Middle frontal gyrus (tissue), 1 donor: Measurements from ENCODE around the gene PEAK1.
"Not testable (repeated sequence)": the region's sequence is repeated elsewhere in the genome, so short reads cannot be mapped to it uniquely, and the experiment has no call there.

Experiments used
- DNase-seq: peaks from one replicate; pipeline ENCODE4 v3.0.0-alpha.2; 2015; ENCODE audit warnings: low spot score; ENCODE audit errors: extremely low spot score

Gene PEAK1

DNA sequence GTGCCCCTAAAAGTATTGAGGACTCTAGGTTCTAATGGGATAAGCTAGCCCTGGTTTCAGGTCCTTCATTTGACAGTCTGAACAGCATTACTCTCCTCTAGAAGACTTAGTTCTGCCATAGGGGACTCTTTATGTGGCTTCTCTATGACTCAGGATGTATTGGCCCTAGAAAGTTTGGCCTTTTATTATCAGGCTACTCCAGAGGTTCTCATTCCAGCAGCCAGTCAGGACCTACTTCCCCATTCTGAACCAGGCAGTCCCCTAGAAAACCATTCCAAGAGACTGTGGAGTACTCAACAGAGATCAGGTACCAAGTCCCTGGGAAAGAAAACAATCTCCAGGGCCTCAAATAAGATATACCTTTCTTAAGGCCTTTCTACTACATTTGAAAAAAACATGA is 191.1 kb downstream of the PEAK1 start:
- no peak for DNase-seq

DNA sequence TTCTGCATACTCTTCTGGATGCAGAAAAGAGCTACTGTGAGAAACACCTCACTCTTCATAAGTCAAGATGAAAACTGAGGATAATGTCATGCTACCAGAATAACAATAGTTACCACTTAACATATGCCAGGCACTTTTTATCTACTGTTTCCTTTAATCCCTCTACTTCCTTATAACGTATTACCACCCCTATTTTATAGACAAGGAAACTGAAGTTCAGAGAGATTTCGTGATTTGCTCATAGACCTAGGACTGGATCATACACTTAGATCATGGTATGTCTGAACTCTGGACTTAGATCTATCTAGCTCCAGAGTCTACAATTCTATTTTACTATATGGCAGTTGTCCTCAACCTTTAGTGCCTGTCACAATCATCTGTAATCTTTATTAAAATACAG is 193.3 kb downstream of the PEAK1 start:
- DNase-seq: no peak

DNA sequence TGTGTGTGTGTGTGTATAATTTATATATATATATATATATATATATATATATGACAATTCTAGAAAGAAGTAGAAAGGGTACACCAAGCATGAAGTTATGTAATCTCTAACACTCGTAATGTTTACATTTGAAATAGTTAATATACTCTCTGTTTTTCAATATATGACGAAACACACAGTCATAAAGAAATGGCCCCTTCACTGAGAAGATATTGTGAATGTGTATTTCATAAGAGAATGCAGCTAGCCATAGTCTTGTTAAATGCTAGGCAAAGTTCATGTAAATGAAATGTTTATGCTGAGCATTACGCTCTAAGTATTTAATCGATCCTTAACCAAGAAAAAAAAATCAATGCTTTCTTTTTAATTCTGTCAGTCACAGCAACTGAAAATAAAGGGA is 194.3 kb downstream of the PEAK1 start:
- no peak for DNase-seq

DNA sequence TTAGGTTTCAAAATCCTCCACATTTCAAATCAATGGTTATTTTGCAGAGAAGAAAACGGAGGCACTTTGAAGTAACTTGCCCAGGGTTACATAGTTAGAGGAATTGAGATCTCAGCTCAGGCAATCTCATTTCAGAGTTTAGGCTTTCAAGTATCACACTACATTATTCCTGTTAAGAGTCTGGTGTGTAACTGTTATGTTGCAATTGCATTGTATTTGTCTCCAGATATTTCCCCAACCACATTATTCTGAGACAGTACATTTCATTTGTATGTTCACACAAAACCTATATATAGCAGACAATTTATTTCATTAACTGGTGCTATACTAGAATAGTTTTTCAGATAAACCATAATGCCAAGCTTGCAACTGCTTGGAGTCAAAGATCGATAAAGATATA is 194.8 kb downstream of the PEAK1 start:
- no peak for DNase-seq

DNA sequence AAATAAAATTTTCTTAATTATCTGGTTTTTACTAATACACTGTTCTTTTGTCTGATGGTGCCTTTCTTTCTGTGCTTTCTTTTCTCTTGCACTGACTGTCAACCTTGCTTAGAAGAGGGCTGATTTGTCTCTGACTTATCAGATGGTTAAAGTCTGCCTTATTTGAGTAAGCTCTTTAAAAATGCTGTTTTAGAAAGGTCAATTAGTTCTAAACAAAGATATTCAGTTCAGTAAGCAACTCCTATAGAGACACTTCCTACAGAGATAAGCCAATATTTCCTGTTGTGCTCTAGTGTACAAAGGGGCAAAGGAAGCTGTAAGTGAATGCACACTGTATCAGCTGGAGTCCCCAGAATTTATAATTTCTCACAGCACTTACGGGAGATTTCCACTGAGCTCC is 195.6 kb downstream of the PEAK1 start:
- no peak for DNase-seq

DNA sequence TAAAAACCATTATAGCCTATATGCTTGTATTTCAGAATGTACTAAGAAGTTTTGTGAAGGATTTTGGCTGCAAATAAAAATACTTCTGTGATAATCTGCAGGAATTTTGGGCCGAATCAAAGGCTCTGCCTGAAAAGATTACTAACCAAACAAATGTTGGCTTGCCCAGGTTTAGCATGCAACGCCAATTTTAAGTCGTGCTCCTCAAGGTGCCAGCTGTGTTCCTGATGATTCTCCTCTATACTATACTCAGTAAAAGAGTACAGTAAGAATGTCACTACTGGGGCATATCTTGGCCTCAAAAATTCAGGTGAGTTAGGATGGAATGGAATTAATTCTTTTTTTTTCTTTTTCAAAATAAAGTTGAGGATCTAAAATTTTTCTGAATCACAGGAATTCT is 198.2 kb downstream of the PEAK1 start:
- DNase-seq: no peak

DNA sequence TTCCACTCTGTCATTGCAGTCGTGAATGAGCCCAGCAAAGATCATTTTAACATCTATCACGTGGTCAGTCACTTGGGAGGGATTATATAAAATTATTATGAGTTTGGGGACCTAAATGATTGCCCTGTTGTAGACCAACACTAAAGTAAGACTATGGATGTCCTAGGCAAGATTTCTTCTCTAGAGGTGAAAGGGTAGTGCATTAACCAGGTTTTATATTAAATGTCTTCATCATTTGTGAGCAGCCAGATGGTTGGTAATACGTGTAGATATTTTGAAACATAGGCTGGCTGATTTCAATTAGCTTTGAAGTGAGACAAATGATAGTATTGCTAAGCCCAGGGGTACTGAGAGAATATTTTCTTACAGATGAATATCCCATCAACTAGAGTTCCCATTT is 198.7 kb downstream of the PEAK1 start:
- DNase-seq: no peak

DNA sequence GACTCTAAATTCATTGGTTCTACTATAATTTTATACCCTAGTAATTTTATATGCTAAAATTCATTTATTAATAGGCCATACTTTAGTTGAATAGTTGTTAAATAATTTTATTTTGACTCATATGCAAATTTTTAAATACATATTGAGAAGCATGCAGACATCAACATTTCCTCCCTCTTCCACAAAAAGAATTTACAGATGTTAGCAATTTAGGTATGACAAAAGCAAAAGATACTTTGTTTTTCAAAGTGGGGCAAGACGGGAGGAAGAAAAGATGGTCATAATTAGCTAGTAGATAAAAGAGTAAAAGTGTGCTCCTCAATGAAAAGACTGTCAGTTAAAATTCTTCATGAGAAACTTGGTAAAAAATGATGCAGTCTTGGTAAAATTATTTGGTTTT is 200.1 kb downstream of the PEAK1 start:
- no peak for DNase-seq

DNA sequence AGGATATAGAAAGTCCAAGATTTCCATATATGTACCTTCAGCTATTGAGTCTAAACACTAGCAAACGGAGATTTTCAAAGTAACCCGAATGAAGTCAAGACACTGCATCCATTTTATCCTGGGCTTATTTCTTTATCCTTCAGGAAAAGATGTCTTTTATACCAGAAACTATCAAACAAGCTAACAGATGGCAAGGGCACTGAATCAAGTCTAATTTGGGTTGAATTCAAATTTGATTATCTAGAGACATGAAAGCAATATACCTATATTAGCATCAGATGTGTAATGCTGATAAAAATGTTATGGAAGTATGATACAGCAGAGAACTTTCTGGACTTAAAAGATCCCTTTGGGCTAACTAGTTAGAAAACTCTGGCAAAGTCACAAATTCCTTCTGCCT is 210.7 kb downstream of the PEAK1 start:
- no peak for DNase-seq

DNA sequence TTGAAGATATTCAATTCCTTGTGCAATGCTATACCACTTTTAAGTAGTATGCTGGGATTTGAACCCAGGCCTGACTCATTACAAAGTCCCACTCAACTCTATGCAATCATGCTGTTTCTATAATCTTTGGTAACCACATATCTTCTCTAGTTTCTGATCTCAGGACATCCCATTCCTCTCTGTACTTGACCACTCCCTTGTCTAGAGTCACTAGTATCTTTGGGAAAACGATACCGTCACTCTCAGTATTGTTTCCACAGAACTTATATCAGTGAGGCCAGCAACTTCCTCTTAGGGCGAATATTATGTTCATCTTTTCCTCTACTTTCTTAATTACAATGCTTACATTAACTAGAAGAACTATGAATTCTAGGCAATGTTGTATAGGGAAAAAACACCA is 211.7 kb downstream of the PEAK1 start:
- DNase-seq: no peak

DNA sequence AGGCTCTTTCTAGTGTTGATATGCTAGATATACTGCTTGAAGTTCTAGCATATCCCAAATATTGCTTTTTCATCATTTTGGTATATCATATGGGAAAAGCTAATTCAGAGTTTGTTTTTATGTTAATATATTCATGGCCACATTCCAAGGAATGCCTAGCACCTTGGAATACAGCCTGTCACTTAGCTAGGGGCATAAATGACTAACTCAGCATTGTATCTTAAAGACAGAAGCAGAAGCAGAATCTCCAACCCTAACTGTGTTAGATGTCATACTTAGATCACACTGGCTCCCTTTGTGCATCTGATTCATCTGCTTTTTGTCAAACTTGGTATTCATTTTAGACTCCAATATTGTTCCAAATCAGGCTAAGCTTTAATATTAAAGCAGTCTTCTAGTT is 218.2 kb downstream of the PEAK1 start:
- DNase-seq: no peak

DNA sequence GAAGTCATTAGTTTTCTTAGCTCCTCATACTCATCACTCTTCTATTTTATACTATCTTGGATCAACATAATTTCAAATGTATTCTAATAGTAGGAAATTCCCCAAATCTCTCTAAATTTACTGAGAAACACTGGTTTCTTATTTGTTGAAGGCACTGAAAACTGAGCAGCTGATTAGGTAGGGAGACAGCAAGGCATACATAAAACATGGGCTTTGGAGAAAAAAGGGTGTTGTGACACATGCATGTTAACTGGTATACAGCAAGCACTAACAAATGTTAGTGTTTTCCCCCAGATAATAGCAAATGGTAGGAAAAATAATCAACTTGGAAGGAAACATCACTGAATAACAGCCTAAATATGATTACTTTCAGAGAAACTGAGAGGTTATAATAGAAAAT is 223.5 kb downstream of the PEAK1 start:
- DNase-seq: no peak

DNA sequence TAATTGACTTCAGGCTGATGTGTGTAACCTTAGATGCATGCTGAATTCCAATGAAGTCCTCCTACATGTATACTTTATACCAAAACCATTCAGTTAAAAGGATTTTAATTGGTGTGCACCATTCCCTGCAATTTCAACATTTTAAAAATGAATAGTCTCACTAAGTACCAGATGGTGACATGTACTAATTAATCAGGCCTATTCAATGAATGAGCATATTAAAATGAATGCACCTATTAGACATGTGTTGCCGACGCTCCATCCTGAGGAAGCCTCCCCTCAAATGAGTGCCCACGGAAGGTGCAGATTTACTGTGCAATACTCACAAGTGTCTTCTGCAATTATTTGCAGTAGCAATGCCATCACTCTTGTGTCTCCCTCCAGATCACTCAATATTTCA is 224.3 kb downstream of the PEAK1 start:
- DNase-seq: no peak

DNA sequence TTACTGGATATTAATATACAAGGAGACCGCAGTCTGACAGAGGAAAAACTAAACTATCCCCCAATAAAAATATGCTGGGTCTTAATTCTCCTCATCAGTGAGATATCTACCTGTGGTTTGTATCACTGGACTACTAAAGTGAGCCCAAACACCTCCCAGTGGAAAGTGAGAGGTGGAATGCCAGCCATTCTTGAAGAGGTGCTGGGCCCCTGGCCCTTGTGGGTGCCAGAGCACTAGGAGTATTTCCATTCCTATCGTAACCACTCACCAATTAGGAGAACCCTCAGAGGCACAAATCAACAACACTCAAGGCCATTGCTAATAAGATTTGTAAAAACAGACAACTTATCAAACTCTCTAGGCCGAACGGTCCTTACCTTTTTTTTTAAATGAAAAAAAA is 227.5 kb downstream of the PEAK1 start:
- no peak for DNase-seq

DNA sequence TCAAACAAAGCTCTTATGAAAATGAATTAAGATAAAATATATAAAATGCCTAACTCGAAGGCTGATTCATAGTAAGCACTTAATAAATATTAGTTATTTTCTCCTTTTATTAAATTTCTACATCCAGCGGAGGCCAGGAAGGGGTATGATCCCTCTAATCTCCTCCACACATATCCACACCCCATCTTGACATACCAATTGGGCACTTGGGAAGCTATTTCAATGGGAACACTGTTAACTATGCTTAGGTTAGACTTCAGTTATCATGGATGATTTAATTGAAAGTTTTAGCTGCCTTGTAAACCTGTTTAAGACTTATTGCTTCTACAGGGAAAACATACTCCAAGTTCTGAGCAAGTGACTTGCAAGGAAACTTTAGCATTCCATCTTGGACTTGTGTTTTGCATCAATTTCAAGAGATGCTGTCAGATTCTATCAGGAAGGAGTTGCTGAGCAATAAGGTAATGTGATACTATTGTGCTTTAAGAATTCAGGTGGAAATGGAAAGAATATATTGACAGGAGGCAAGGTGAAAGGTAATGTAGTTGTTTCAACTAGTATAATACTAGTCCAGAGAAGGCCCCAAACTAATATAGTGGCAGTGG is 228.6 kb downstream of the PEAK1 start:
- DNase-seq: no peak

DNA sequence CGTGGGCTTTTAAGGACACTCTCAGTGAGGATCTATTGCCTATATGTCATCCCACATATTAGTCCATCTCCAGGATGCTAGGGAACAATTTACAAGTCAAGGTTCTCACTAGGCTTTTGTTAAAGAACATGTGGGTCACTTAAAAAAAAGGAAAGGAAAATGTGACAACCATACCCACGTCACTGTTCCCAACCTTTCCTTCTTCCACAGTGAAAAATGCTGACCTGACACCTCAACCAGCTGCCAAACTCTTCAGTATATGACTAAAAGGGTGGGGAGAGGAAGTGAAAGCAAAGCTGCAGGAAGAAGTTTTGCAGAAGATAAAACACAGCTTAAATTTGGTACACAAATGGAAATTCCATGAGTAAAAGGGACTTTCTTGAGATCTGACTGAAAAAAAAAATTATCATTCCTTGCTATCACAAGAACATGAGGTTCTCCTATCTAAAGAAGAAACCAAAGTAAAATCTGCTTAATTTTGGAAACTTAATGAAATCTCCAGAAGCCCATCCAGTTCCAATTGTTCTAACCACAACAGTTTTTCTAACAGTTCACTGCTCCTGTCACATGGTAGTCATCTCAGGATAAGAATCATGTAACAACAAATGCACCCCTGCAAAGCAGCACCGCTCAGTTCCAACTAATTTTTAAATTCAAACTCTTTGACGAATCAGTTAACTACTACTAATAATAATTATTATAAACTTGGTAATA is 232.0 kb downstream of the PEAK1 start:
- no peak for DNase-seq

DNA sequence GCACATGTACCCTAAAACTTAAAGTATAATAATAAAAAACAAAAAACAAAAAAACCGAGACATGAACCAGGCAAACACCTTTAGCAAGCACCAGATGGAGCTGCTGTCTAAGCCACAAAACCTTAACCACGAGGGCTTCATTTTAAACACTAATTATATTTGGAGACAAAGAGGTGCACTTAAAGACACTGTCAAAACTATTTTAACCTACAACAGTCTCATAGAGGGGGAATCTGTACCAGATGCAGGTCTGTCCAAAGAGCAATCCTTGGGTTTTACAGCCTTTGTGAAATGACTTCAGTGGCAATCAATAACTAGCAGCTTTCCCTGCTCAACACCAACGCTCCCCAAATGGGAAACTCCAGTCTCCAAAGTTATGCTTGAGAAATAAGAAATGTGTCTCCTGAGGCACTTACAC is 233.3 kb downstream of the PEAK1 start:
- no peak for DNase-seq

DNA sequence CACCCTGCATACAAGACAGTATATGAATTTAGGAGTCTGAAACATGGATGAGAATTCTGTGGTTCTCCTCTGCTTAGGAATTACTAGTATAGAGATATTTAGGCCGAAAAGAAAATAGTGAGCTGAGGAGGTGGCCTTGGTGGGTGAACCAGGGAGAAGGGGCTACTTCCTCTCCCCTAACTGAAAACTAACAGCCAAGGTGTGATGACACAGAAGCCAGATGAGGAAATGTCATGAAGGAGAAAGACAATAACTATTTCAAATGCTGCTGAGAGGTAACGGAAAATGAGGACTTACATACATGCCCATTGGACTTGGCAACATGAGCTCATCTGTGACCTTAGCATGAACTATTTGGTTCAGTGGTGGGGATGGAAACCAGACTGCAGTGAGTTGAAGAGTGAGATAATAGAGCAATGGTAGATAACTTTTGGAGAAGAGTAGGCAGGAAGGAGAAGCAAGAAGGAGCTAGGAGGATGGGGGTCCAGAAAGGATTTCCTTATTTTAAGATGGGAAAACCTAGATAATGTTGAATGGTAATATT is 234.6 kb downstream of the PEAK1 start:
- DNase-seq: no peak

DNA sequence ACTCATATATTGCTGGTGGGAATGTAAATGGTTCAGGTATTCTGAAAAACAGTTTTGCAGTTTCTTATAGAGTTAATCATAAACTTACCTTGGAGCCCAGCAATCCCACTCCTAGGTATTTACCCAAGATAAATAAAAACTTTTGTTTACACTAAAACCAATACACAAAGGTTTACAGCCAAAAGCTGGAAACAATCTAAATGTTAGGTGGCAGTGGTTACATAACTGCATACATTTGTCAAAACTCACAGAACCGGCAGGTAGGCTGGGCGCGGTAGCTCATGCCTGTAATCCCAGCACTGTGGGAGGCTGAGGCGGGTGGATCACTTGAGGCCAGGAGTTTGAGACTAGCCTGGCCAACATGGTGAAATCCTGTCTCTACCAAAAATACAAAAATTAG is 235.6 kb downstream of the PEAK1 start:
- not testable (repeated sequence) for DNase-seq

DNA sequence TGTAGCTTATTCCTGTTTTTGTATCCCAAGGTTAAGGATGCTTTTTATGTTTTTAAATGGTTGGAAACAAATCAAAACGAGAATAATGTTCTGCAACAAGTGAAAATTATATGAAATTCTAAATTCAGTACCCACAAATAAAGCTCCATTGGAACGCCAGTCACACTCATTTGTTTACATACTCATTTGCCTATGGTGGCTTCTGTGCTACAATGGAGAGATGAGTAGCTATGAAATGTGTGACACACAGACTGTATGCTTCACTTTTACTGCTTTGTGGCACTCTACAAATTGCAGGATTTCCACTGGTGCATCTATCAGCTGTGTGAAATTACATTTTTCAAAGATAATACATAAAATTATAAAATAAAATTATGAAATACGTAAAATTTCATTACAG is 236.8 kb downstream of the PEAK1 start:
- no peak for DNase-seq

DNA sequence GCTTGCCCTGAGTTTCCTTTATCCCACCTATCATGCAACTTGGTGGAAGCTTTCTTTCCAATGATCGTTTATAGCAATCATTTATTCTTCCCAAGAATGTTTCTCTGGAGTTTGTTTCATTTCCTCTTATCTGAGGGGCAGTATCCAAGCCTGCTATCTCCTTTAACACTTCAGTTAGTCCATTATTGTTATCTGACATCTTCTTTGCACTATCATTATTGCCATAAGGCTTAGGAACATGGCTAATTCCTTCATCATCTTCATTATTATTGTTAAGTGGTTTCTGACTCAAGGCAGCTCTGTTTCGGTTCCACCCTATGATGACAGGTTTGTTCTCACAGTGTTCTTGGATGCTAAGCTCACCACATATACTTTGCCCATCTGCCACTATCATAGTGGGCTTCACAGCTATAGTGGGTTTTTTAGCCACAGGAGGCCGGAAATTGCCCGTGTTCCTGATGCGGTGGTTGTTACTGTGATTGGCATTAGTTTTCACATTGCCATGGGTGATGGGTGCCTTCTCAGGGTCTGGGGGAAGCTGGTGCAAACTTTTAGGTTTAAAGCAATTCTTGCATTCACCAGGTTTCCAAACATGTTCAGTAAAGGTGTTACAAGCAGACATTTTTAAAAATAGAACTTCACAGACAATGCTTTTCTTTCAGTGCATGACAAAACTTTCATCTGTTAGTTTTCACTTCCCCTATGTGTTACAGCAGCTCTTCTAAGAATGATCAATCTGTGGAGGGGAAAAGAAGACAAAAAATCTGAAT is 238.4 kb downstream of the PEAK1 start:
- no peak for DNase-seq

DNA sequence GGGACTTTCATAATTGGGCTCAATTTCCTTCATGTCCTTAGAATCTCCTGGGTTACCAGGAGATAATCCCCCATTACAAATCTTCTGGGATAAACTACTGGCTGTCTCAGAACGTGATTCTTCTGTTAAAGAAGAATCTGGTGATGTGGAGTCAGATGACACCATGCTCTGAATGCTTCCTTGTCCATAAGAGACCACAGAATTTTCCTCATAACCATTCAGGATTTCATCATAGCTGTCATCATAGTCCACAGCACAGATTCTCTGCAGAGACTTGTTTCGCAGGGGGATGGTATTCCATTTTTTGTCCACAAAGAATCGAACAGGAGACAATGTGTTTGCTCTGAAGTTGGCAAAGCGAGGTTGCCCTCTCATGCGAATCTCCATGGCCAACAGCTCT is 239.1 kb downstream of the PEAK1 start:
- no peak for DNase-seq
